ENCODE results near the gene FAAP20. TPM values are rescaled to one million over a fixed set of nuclear protein-coding genes. Genes with fewer than 3 reads are reported as not detected.
A peak's percentile ranks its signal among the peaks of the same experiment; 100 is the strongest.

FAAP20 gene
- total and polyA plus RNA-seq, 2 donors (not counting 1 experiment from before 2014, with no cell fraction given), result 31.2 to 68.1 TPM

DNA sequence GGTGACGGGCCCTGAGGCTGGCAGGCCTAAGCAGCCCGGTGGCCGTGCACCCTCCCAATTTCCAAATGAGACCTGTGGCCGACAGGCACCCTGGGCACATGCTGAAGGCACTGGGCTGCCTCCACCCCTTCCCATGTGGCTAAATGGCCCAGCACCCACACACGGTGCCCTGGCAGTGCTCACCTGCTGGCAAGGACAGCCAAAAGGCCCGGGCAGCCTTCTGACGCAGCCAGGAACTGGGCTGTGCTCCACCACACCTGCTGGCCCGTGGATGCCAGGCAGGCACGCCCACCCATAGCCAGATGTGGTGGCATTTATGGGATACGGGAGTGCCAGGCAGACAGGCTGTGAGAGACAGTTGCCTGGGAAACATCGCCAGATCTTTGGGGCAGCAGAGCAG, 4.0 kb upstream of the FAAP20 start:
- Histone ChIP-seq H3K4me2 (replicated peaks; ENCODE audit: low read depth, low read length, poor library complexity, severe bottlenecking) (peak overlapping the region; percentile 84), H4K20me1 (ENCODE audit: control insufficient read depth, insufficient read depth, low read length, poor library complexity, severe bottlenecking) (no peaks in the 10 kb centered on the region), H3K4me1 (ENCODE audit: control insufficient read depth in 2 of 2, insufficient read depth in 2 of 2, low read length in 2 of 2) (peaks cover 46 to 59% of the 10 kb centered on the region in 2 donors), H3K36me3 (replicated peaks in 1 of 2; ENCODE audit: control extremely low read depth in 1 of 2, control insufficient read depth in 1 of 2, extremely low read depth in 1 of 2, insufficient read depth in 2 of 2, low read length in 1 of 2) (no peaks in the 10 kb centered on the region), H3K4me3 (ENCODE audit: control extremely low read depth in 1 of 5, extremely low read depth in 1 of 5, insufficient read depth in 1 of 5, low read depth in 2 of 5, low read length in 4 of 5) (peak overlapping the region in 2 of 5 experiments; percentile 50 to 56), H3K79me2 (ENCODE audit: control insufficient read depth, insufficient read depth, low read length) (peaks cover 6% of the 10 kb centered on the region), H3K27ac (ENCODE audit: low read length in 2 of 2) (peak overlapping the region; percentile 75 to 83), H3K27me3 (replicated peaks in 1 of 4; ENCODE audit: control extremely low read depth in 1 of 4, control insufficient read depth in 3 of 4, insufficient read depth in 4 of 4, low read length in 3 of 4) (no peaks in the 10 kb centered on the region), H2AFZ (ENCODE audit: insufficient read depth, low read depth, low read length, poor library complexity, severe bottlenecking) (peak overlapping the region; percentile 73), H3K9me3 (ENCODE audit: control extremely low read depth in 1 of 3, control insufficient read depth in 2 of 3, insufficient read depth in 1 of 3, low read length in 2 of 3) (no peaks in the 10 kb centered on the region), H3K9ac (ENCODE audit: low read length) (peak overlapping the region; percentile 58)
- intact Hi-C loops (cut with micrococcal nuclease), result loop anchor here (5.0 to 10.0 kb wide), 3 partner anchors 291 to 1226 kb away; no protein-coding TSS in a partner anchor
- H3K27me3 Mint-ChIP-seq, result no peaks in the 10 kb centered on the region
- no peak for DNase-seq
- H3K9me3 Mint-ChIP-seq (ENCODE audit: insufficient read depth), result no peaks in the 10 kb centered on the region
- POLR2A ChIA-PET, result interaction anchor here (0.8 to 1.6 kb wide), 2 partner anchors 183 to 349 kb away, joined by 3 read pairs; no protein-coding TSS in a partner anchor
- no peak for ATAC-seq (ENCODE audit: low read depth)
- CTCF ChIA-PET, result interaction anchor here (0.6 to 13.5 kb wide), 5 partner anchors 26 to 182 kb away, joined by 3 to 295 read pairs (median 4); no protein-coding TSS in a partner anchor
- TF ChIP-seq CTCF (IDR thresholded peaks at IDR 0.05) (no peak), EZH2 (IDR thresholded peaks at IDR 0.05; ENCODE audit: borderline replicate concordance, insufficient read depth, low read depth, low read length, poor library complexity, severe bottlenecking) (no peak)
- 92% methylated on average over 11 of the region's 11 CpGs for WGBS (ENCODE audit: insufficient coverage)
- H3K27ac Mint-ChIP-seq, result peak overlapping the region; percentile 85
- peak overlapping the region; percentile 80 for H3K4me3 Mint-ChIP-seq
- peaks cover 39% of the 10 kb centered on the region for H3K4me1 Mint-ChIP-seq

DNA sequence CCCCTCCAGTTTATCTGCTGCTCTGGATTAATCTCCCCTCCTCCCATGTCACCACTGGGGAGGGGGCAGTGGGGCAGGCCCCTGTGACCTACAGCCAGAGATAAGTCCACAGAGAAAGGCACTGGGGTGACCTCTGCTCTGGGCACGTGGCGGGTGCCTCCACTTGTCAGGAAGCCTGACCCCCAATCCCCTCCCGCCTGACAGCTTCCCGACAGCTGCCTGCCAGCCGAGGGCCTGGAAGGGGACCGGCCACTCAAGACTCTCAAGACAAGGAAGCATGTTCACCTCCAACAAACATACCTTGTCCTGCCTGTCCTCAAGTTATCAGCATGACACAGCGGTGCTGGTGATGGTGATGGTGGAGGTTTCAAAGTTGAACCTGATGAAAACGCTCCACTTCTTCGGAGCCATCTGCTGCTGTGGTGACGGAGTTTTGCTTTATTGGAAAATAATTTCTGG, 3.2 kb upstream of the FAAP20 start:
- ChIA-PET POLR2A (no interaction called here), CTCF (interaction anchor here (2.0 to 13.5 kb wide), 2 partner anchors 114 to 183 kb away, joined by 5 to 295 read pairs; no protein-coding TSS in a partner anchor)
- ATAC-seq (ENCODE audit: low read depth) (no peak), DNase-seq (no peak)
- no peaks in the 10 kb centered on the region for H3K27me3 Mint-ChIP-seq
- Histone ChIP-seq H3K9ac (ENCODE audit: low read length) (no peak overlapping the region), H3K27ac (ENCODE audit: low read length in 2 of 2) (peak overlapping the region in 1 of 2 donors; percentile 83), H3K9me3 (ENCODE audit: control extremely low read depth in 1 of 3, control insufficient read depth in 2 of 3, insufficient read depth in 1 of 3, low read length in 2 of 3) (no peaks in the 10 kb centered on the region), H2AFZ (ENCODE audit: insufficient read depth, low read depth, low read length, poor library complexity, severe bottlenecking) (no peak overlapping the region), H4K20me1 (ENCODE audit: control insufficient read depth, insufficient read depth, low read length, poor library complexity, severe bottlenecking) (no peaks in the 10 kb centered on the region), H3K4me3 (ENCODE audit: control extremely low read depth in 1 of 5, extremely low read depth in 1 of 5, insufficient read depth in 1 of 5, low read depth in 2 of 5, low read length in 4 of 5) (no peak overlapping the region), H3K36me3 (replicated peaks in 1 of 2; ENCODE audit: control extremely low read depth in 1 of 2, control insufficient read depth in 1 of 2, extremely low read depth in 1 of 2, insufficient read depth in 2 of 2, low read length in 1 of 2) (no peaks in the 10 kb centered on the region), H3K4me2 (replicated peaks; ENCODE audit: low read depth, low read length, poor library complexity, severe bottlenecking) (no peak overlapping the region), H3K4me1 (ENCODE audit: control insufficient read depth in 2 of 2, insufficient read depth in 2 of 2, low read length in 2 of 2) (peaks cover 46 to 61% of the 10 kb centered on the region in 2 donors), H3K79me2 (ENCODE audit: control insufficient read depth, insufficient read depth, low read length) (peaks cover 10% of the 10 kb centered on the region), H3K27me3 (replicated peaks in 1 of 4; ENCODE audit: control extremely low read depth in 1 of 4, control insufficient read depth in 3 of 4, insufficient read depth in 4 of 4, low read length in 3 of 4) (no peaks in the 10 kb centered on the region)
- H3K9me3 Mint-ChIP-seq (ENCODE audit: insufficient read depth), result no peaks in the 10 kb centered on the region
- TF ChIP-seq CTCF (IDR thresholded peaks at IDR 0.05) (no peak), EZH2 (IDR thresholded peaks at IDR 0.05; ENCODE audit: borderline replicate concordance, insufficient read depth, low read depth, low read length, poor library complexity, severe bottlenecking) (no peak)
- WGBS (ENCODE audit: insufficient coverage), result 95% methylated on average over 8 of the region's 10 CpGs
- peak overlapping the region; percentile 85 for H3K27ac Mint-ChIP-seq
- H3K4me3 Mint-ChIP-seq, result no peak overlapping the region
- intact Hi-C loops (cut with micrococcal nuclease), result loop anchor here (5.0 to 10.0 kb wide), 3 partner anchors 290 to 1227 kb away; no protein-coding TSS in a partner anchor
- peaks cover 36% of the 10 kb centered on the region for H3K4me1 Mint-ChIP-seq

Measured in B cell (primary cell).